ENCODE data around the gene SLC5A6. TPM values are rescaled to one million over a fixed set of nuclear protein-coding genes. Genes with fewer than 3 reads are reported as not detected.
A peak's percentile ranks its signal among the peaks of the same experiment; 100 is the strongest.

The SLC5A6 gene
- total RNA-seq, 1 donor from 2014 or later, result 58.4 TPM

GRCh38 chr2:27236136-27236535 lies 24.1 kb upstream of the SLC5A6 start:
- no peak for DNase-seq

GRCh38 chr2:27233341-27233740 lies 21.3 kb upstream of the SLC5A6 start:
- DNase-seq, result no peak

- DNase-seq, result no peak
These were observed 19.9 kb upstream of the SLC5A6 start for GRCh38 chr2:27231921-27232320.

- no peak for DNase-seq
These were observed 15.4 kb upstream of the SLC5A6 start for GRCh38 chr2:27227501-27227900.

GRCh38 chr2:27225526-27225925 lies 13.5 kb upstream of the SLC5A6 start:
- DNase-seq, result no peak

- DNase-seq, result no peak
These were observed 11.3 kb upstream of the SLC5A6 start for GRCh38 chr2:27223416-27223815.

GRCh38 chr2:27222407-27222806 lies 10.3 kb upstream of the SLC5A6 start:
- DNase-seq, result no peak

- no peak for DNase-seq
These were observed 9.1 kb upstream of the SLC5A6 start for GRCh38 chr2:27221166-27221565.

GRCh38 chr2:27220091-27220490 lies 8.0 kb upstream of the SLC5A6 start:
- DNase-seq, result no peak

- no peak for DNase-seq
These were observed 7.0 kb upstream of the SLC5A6 start for GRCh38 chr2:27219091-27219490.

GRCh38 chr2:27218614-27219013 lies 6.5 kb upstream of the SLC5A6 start:
- no peak for DNase-seq

- DNase-seq, result peak; percentile 94
These were observed 5.4 kb upstream of the SLC5A6 start, which contains the start of gene CAD for GRCh38 chr2:27217173-27218121. Gene CAD (plus strand): TSS chr2:27217369. CDS start chr2:27217552, 183 bp downstream.

GRCh38 chr2:27216416-27217137 lies 4.5 kb upstream of the SLC5A6 start:
- peak; percentile 3 for DNase-seq

GRCh38 chr2:27214941-27215340 lies 2.9 kb upstream of the SLC5A6 start:
- no peak for DNase-seq

GRCh38 chr2:27212626-27213471 lies 781 bp upstream of the SLC5A6 start:
- DNase-seq, result no peak

- peak; percentile 38 for DNase-seq
These were observed 676 bp downstream of the SLC5A6 start for GRCh38 chr2:27211241-27211942.

GRCh38 chr2:27209621-27210401 lies 2.3 kb downstream of the SLC5A6 start:
- no peak for DNase-seq

- DNase-seq, result no peak
These were observed 3.5 kb downstream of the SLC5A6 start for GRCh38 chr2:27208486-27209050.

- no peak for DNase-seq
These were observed 5.7 kb downstream of the SLC5A6 start for GRCh38 chr2:27206346-27206745.

- no peak for DNase-seq
These were observed 6.9 kb downstream of the SLC5A6 start for GRCh38 chr2:27205206-27205605.

- no peak for DNase-seq
These were observed 7.5 kb downstream of the SLC5A6 start for GRCh38 chr2:27204566-27204965.
